GM12878 (cell line): ENCODE measurements around the gene GSPT1. TPM values are rescaled to one million over a fixed set of nuclear protein-coding genes. Genes with fewer than 3 reads are reported as not detected.

Experiments used
- ASH2L ChIP-seq: fragments of 300-600, 200-600 bp; sonication (generic); IDR thresholded peaks from 2 replicates; pipeline ENCODE4 v1.6.1; 2017; ENCODE audit warnings: low read depth, mild to moderate bottlenecking, borderline replicate concordance
- MXI1 ChIP-seq: fragments of 150-350 bp; IDR thresholded peaks from 2 replicates; pipeline ENCODE4 v1.6.1; 2011; ENCODE audit warnings: low read depth, mild to moderate bottlenecking, inconsistent platforms, low read length, improper control_type of control experiment
- NFYA ChIP-seq: IDR thresholded peaks from 2 replicates; pipeline ENCODE4 v1.6.1; 2011; ENCODE audit warnings: low read depth, mild to moderate bottlenecking, low read length, improper control_type of control experiment, borderline replicate concordance
- PAX8 ChIP-seq: fragments of 450-650 bp; IDR thresholded peaks from 2 replicates; pipeline ENCODE4 v1.6.1; 2017; ENCODE audit warnings: mild to moderate bottlenecking, moderate library complexity
- PBX3 ChIP-seq: IDR thresholded peaks from 2 replicates; pipeline ENCODE4 v1.6.1; 2011; ENCODE audit warnings: mild to moderate bottlenecking, low read depth, low read length, moderate library complexity; ENCODE audit not compliant: insufficient replicate concordance
- RCOR1 ChIP-seq: conservative IDR thresholded peaks from 2 replicates; pipeline ENCODE4 v1.6.1; 2012; ENCODE audit warnings: low read depth, low read length, improper control_type of control experiment
- SMC3 ChIP-seq: IDR thresholded peaks from 2 replicates; pipeline ENCODE4 v1.6.1; 2011; ENCODE audit warnings: low read length, improper control_type of control experiment, borderline replicate concordance
- TAF1 ChIP-seq: IDR thresholded peaks from 2 replicates; pipeline ENCODE4 v1.6.1; 2011; ENCODE audit warnings: mild to moderate bottlenecking, low read depth, low read length, borderline replicate concordance
- YY1 ChIP-seq: IDR thresholded peaks from 2 replicates; pipeline ENCODE4 v1.6.1; 2011; ENCODE audit warnings: low read depth, mild to moderate bottlenecking, low read length
- ZBTB40 ChIP-seq: fragments of 450-650 bp; IDR thresholded peaks from 2 replicates; pipeline ENCODE4 v1.6.1; 2016; ENCODE audit warnings: mild to moderate bottlenecking, moderate library complexity, borderline replicate concordance
- polyA plus RNA-seq, 11 experiments: library from polyadenylated mRNA; depleted of rRNA in 4 of 11; unstranded in 6 of 11; stranded (reverse) in 5 of 11; fragments of >200 nt; fragmentation: Nextera tagmentation in 4 of 11; fragmentation: Illumina TruSeq in 1 of 11; extraction: Ambion mirVana in 4 of 11; extraction: Trizol in 1 of 11; gene quantifications; 1 replicate in 1 of 11; 2 replicates in 10 of 11; pipeline versions ENCODE4 v1.2.1 to v1.2.3, GENCODE V29; 2011 to 2016; ENCODE audit warnings: inconsistent platforms in 2 of 11, missing spikeins in 2 of 11, low read depth in 1 of 11
- total RNA-seq, 4 experiments: library from RNA; depleted of rRNA in 3 of 4; stranded (reverse); fragments of >200 nt in 3 of 4; fragmentation: Illumina TruSeq in 1 of 4; extraction: Trizol in 1 of 4; gene quantifications; 2 replicates each; pipeline versions ENCODE4 v1.2.1 to v1.2.3, GENCODE V29; 2013 to 2021

The GSPT1 gene
- total and polyA plus RNA-seq, 10 of the 15 experiments (the other 5 are each of a cell fraction or from before 2014, with no cell fraction given): 46.7 to 181 (median 99.6) TPM

- TF ChIP-seq NFYA (no peak), ZBTB40 (no peak), TAF1 (no peak), MXI1 (no peak), PAX8 (no peak), YY1 (no peak), RCOR1 (no peak), SMC3 (no peak), ASH2L (no peak), PBX3 (no peak)
Observed at GRCh38 chr16:11956558-11956957, 40.8 kb upstream of the GSPT1 start (continued).
